HepG2 (cell line): ENCODE data around the gene ARHGAP29.

ENCODE experiments used
- FOXK1 ChIP-seq: sonication (generic); formaldehyde crosslinking; IDR thresholded peaks from 2 replicates; pipeline ENCODE4 v1.4.0; 2020; ENCODE audit warnings: low read depth, missing genetic modification reagents, borderline replicate concordance
- MAZ ChIP-seq, 2 experiments: sonication (generic) in 1 of 2; formaldehyde crosslinking in 1 of 2; IDR thresholded peaks; 2 replicates each; pipeline versions ENCODE4 v1.5.0 to v1.6.1; 2012 to 2020; ENCODE audit warnings: low read depth in 2 of 2, mild to moderate bottlenecking in 2 of 2, borderline replicate concordance in 1 of 2, improper control_type of control experiment in 1 of 2, low read length in 1 of 2, missing genetic modification reagents in 1 of 2, moderate library complexity in 1 of 2
- MBD4 ChIP-seq: IDR thresholded peaks from 2 replicates; pipeline ENCODE4 v1.6.1; 2012; ENCODE audit warnings: low read length, inconsistent platforms, borderline replicate concordance
- NFE2L2 ChIP-seq: fragments of 150-350 bp; IDR thresholded peaks from 2 replicates; pipeline ENCODE4 v1.6.1; 2014; ENCODE audit warnings: low read length
- NFYB ChIP-seq: sonication (generic); formaldehyde crosslinking; IDR thresholded peaks from 2 replicates; pipeline ENCODE4 v1.4.0; 2020; ENCODE audit warnings: missing genetic modification reagents
- NONO ChIP-seq, 2 experiments: fragments of 450-650 bp in 1 of 2; sonication (generic) in 1 of 2; formaldehyde crosslinking in 1 of 2; IDR thresholded peaks in 1 of 2; conservative IDR thresholded peaks in 1 of 2; 2 replicates each; pipeline versions ENCODE4 v1.6.1 to v1.8.0; 2017 to 2022; ENCODE audit warnings: mild to moderate bottlenecking in 1 of 2, missing genetic modification reagents in 1 of 2, moderate library complexity in 1 of 2
- ZNF331 ChIP-seq: sonication (generic); formaldehyde crosslinking; IDR thresholded peaks from 2 replicates; pipeline ENCODE4 v1.4.0; 2020; ENCODE audit warnings: missing genetic modification reagents
- ZNF616 ChIP-seq: sonication (generic); formaldehyde crosslinking; IDR thresholded peaks from 2 replicates; pipeline ENCODE4 v1.5.0; 2020; ENCODE audit warnings: low read depth, mild to moderate bottlenecking, missing genetic modification reagents
- TF ChIP-seq, protein P1 (sequence below): sonication (generic); formaldehyde crosslinking; IDR thresholded peaks from 2 replicates; pipeline ENCODE4 v1.5.1; 2020; ENCODE audit warnings: mild to moderate bottlenecking, missing genetic modification reagents, moderate library complexity
- TF ChIP-seq, protein P2 (sequence below), 2 experiments: sonication (generic) in 1 of 2; formaldehyde crosslinking in 1 of 2; IDR thresholded peaks; 2 replicates each; pipeline versions ENCODE4 v1.4.0 to v1.6.1; 2016 to 2020; ENCODE audit warnings: borderline replicate concordance in 1 of 2, low read depth in 1 of 2, mild to moderate bottlenecking in 1 of 2, missing genetic modification reagents in 1 of 2

DNA sequence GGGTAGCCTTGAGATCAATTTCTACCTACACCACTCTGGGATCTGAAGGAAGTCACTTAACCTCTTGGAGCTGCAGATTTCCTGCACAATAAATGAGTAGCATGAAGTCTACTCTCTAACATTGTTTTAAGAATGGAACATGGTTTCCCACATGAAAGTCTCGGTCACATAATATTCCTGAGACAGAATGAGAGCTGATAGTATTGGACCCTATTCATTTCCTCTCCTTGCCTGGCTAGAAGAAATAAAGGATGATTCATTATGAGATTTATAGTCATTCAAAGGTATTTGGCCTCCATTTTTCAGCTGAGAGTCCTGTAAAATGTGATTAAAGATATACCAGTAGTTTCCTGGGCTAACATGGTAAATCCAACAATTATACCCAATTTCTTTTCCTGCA is 56.7 kb downstream of the ARHGAP29 start:
- no peak for TF ChIP-seq FOXK1 (CRISPR knock-in tag)
- TF ChIP-seq NONO (IDR thresholded peaks at IDR 0.05), result no peak
- TF ChIP-seq NONO (CRISPR knock-in tag; conservative IDR thresholded peaks at IDR 0.05), result no peak
- no peak for TF ChIP-seq MAZ (IDR thresholded peaks at IDR 0.05; ENCODE audit: borderline replicate concordance, low read depth, low read length)
- TF ChIP-seq MAZ (CRISPR knock-in tag; IDR thresholded peaks at IDR 0.05; ENCODE audit: low read depth), result no peak
- no peak for TF ChIP-seq NFE2L2
- no peak for TF ChIP-seq NFYB
- TF ChIP-seq, protein P1, sequence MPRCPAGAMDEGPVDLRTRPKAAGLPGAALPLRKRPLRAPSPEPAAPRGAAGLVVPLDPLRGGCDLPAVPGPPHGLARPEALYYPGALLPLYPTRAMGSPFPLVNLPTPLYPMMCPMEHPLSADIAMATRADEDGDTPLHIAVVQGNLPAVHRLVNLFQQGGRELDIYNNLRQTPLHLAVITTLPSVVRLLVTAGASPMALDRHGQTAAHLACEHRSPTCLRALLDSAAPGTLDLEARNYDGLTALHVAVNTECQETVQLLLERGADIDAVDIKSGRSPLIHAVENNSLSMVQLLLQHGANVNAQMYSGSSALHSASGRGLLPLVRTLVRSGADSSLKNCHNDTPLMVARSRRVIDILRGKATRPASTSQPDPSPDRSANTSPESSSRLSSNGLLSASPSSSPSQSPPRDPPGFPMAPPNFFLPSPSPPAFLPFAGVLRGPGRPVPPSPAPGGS (CRISPR knock-in tag), result no peak
- TF ChIP-seq, protein P2, sequence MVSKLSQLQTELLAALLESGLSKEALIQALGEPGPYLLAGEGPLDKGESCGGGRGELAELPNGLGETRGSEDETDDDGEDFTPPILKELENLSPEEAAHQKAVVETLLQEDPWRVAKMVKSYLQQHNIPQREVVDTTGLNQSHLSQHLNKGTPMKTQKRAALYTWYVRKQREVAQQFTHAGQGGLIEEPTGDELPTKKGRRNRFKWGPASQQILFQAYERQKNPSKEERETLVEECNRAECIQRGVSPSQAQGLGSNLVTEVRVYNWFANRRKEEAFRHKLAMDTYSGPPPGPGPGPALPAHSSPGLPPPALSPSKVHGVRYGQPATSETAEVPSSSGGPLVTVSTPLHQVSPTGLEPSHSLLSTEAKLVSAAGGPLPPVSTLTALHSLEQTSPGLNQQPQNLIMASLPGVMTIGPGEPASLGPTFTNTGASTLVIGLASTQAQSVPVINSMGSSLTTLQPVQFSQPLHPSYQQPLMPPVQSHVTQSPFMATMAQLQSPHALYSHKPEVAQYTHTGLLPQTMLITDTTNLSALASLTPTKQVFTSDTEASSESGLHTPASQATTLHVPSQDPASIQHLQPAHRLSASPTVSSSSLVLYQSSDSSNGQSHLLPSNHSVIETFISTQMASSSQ (IDR thresholded peaks at IDR 0.05; ENCODE audit: low read depth), result no peak
- TF ChIP-seq, protein P2 (CRISPR knock-in tag; IDR thresholded peaks at IDR 0.05; ENCODE audit: borderline replicate concordance), result no peak
- TF ChIP-seq ZNF331 (CRISPR knock-in tag), result no peak
- no peak for TF ChIP-seq ZNF616 (CRISPR knock-in tag)
- TF ChIP-seq MBD4, result no peak
